HCT116 (cell line): ENCODE results near the gene TMEM156. TPM values are rescaled to one million over a fixed set of nuclear protein-coding genes. Genes with fewer than 3 reads are reported as not detected.

Experiments
- ATAC-seq: fragments of 200-7000 bp; cut with Tn5 transposase; 2 replicates; pipeline ENCODE4 v1.9.1; 2020; ENCODE audit warnings: mild to moderate bottlenecking, moderate library complexity
- BruUV-seq: library from RNA; stranded (reverse); fragments of 400-500 nt; replicated peaks from 2 replicates; lab custom pipeline; 2021; lab: Mats Ljungman, UMichigan
- CTCF ChIA-PET: fragments of 300-600 bp; sonication (Branson Sonifier 250); formaldehyde crosslinking; loops from one replicate; lab custom pipeline; 2021; ENCODE audit warnings: antibody characterized with exemption; lab: Charles Lee
- POLR2A ChIA-PET: fragments of 300-600, 350-600 bp; sonication (Branson Sonifier 250); formaldehyde crosslinking; loops from one replicate; lab custom pipeline; 2021; ENCODE audit warnings: antibody characterized with exemption; lab: Charles Lee
- RAD21 ChIA-PET, 2 experiments: fragments of 300-600 bp; sonication (Branson Sonifier 250); formaldehyde crosslinking; loops; one replicate each; lab custom pipeline; 2023; ENCODE audit warnings: low total read pairs in 2 of 2; ENCODE audit not compliant: uncharacterized antibody in 2 of 2, unreplicated experiment in 2 of 2, low non-redundant PET in 1 of 2; lab: Charles Lee
- DNase-seq: peaks from one replicate; pipeline ENCODE4 v3.0.0-alpha.2; 2010; ENCODE audit warnings: low read depth, low spot score
- H2AFZ ChIP-seq: fragments of 200-600 bp; shearing (Covaris generic), sonication (generic); 2 replicates; pipeline ENCODE4 v1.6.1; 2017; ENCODE audit warnings: low read depth, mixed run types, mixed read lengths, antibody characterized with exemption, low read length; ENCODE audit not compliant: poor library complexity, severe bottlenecking
- H3K27ac ChIP-seq: 2 replicates; pipeline ENCODE4 v1.5.1; 2012; ENCODE audit warnings: low read depth, low read length
- H3K27me3 ChIP-seq: fragments of 200-600 bp; sonication (generic); 2 replicates; pipeline ENCODE4 v1.6.1; 2016; ENCODE audit warnings: mixed run types, low read length, mixed read lengths; ENCODE audit not compliant: insufficient read depth
- H3K36me3 ChIP-seq, 2 experiments: fragments of 200-500 bp in 1 of 2; fragments of 200-600 bp in 1 of 2; sonication (Bioruptor generic) in 1 of 2; sonication (generic) in 1 of 2; 2 replicates each; pipeline versions ENCODE4 v1.5.1 to v1.6.1; 2014 to 2016; ENCODE audit warnings: low read length in 2 of 2, inconsistent platforms in 1 of 2, mixed read lengths in 1 of 2, mixed run types in 1 of 2; ENCODE audit not compliant: insufficient read depth in 2 of 2, control insufficient read depth in 1 of 2
- H3K4me1 ChIP-seq, 2 experiments: fragments of 200-600 bp in 1 of 2; sonication (generic) in 1 of 2; 2 replicates each; pipeline versions ENCODE4 v1.5.1 to v1.6.1; 2012 to 2017; ENCODE audit warnings: low read length in 2 of 2, inconsistent platforms in 1 of 2, mild to moderate bottlenecking in 1 of 2, mixed read lengths in 1 of 2, mixed run types in 1 of 2, moderate library complexity in 1 of 2; ENCODE audit not compliant: insufficient read depth in 2 of 2, control insufficient read depth in 1 of 2
- H3K4me2 ChIP-seq: fragments of 200-600 bp; sonication (generic); 2 replicates; pipeline ENCODE4 v1.6.1; 2017; ENCODE audit warnings: mixed run types, low read length, mixed read lengths
- H3K4me3 ChIP-seq, 2 experiments: fragments of 200-600 bp in 1 of 2; sonication (generic) in 1 of 2; replicated peaks in 1 of 2; 2 replicates each; pipeline ENCODE4 v1.5.1; 2011 to 2016; ENCODE audit warnings: low read length in 2 of 2, control low read depth in 1 of 2, low read depth in 1 of 2, mild to moderate bottlenecking in 1 of 2, mixed read lengths in 1 of 2, mixed run types in 1 of 2
- H3K79me2 ChIP-seq: fragments of 200-600 bp; sonication (generic); 2 replicates; pipeline ENCODE4 v1.6.1; 2017; ENCODE audit warnings: mild to moderate bottlenecking, mixed run types, low read length, moderate library complexity, mixed read lengths; ENCODE audit not compliant: insufficient read depth
- H3K9ac ChIP-seq: fragments of 200-600 bp; sonication (generic); 2 replicates; pipeline ENCODE4 v1.6.1; 2016; ENCODE audit warnings: low read length, mixed read lengths
- H3K9me2 ChIP-seq: fragments of 200-600 bp; sonication (generic), shearing (Covaris generic); 2 replicates; pipeline ENCODE4 v1.6.1; 2017; ENCODE audit warnings: mixed run types, mild to moderate bottlenecking, moderate library complexity; ENCODE audit not compliant: insufficient read depth
- H3K9me3 ChIP-seq, 2 experiments: fragments of 200-500 bp in 1 of 2; fragments of 200-600 bp in 1 of 2; sonication (Bioruptor generic) in 1 of 2; sonication (generic) in 1 of 2; 2 replicates each; pipeline ENCODE4 v1.6.1; 2014 to 2017; ENCODE audit warnings: low read length in 2 of 2, mixed read lengths in 2 of 2, inconsistent platforms in 1 of 2, low read depth in 1 of 2, mild to moderate bottlenecking in 1 of 2, mixed run types in 1 of 2, moderate library complexity in 1 of 2; ENCODE audit not compliant: control insufficient read depth in 1 of 2, insufficient read depth in 1 of 2
- H4K20me1 ChIP-seq: fragments of 200-600 bp; sonication (generic), shearing (Covaris generic); 2 replicates; pipeline ENCODE4 v1.6.1; 2017; ENCODE audit warnings: mixed run types, mild to moderate bottlenecking, moderate library complexity; ENCODE audit not compliant: insufficient read depth
- ATF3 ChIP-seq: IDR thresholded peaks from 2 replicates; pipeline ENCODE4 v1.6.1; 2012
- CEBPB ChIP-seq: IDR thresholded peaks from 2 replicates; pipeline ENCODE4 v1.6.1; 2012; ENCODE audit warnings: low read depth
- EGR1 ChIP-seq: IDR thresholded peaks from 2 replicates; pipeline ENCODE4 v1.6.1; 2012; ENCODE audit warnings: low read depth
- EZH2 ChIP-seq: fragments of 200-600 bp; sonication (generic); IDR thresholded peaks from 2 replicates; pipeline ENCODE4 v1.6.1; 2017; ENCODE audit warnings: antibody characterized with exemption, mixed run types
- EZH2phosphoT487 ChIP-seq: fragments of 200-600 bp; IDR thresholded peaks from 2 replicates; pipeline ENCODE4 v1.6.1; 2018; ENCODE audit warnings: antibody characterized with exemption, borderline replicate concordance
- FOSL1 ChIP-seq: IDR thresholded peaks from 2 replicates; pipeline ENCODE4 v1.6.1; 2012; ENCODE audit warnings: low read depth
- MAX ChIP-seq: IDR thresholded peaks from 2 replicates; pipeline ENCODE4 v1.6.1; 2012
- POLR2A ChIP-seq: IDR thresholded peaks from 2 replicates; pipeline ENCODE4 v1.7.0; 2011; ENCODE audit warnings: borderline replicate concordance; ENCODE audit not compliant: insufficient read depth, insufficient read length; ENCODE audit errors: extremely low read depth
- RAD21 ChIP-seq: IDR thresholded peaks from 2 replicates; pipeline ENCODE4 v1.6.1; 2012; ENCODE audit warnings: low read depth, mild to moderate bottlenecking
- SIN3A ChIP-seq: IDR thresholded peaks from 2 replicates; pipeline ENCODE4 v1.6.1; 2012; ENCODE audit warnings: low read depth
- SP1 ChIP-seq: IDR thresholded peaks from 2 replicates; pipeline ENCODE4 v1.6.1; 2012; ENCODE audit warnings: low read depth
- SRF ChIP-seq: IDR thresholded peaks from 2 replicates; pipeline ENCODE4 v1.6.1; 2012; ENCODE audit warnings: low read depth
- TCF7L2 ChIP-seq: IDR thresholded peaks from 2 replicates; pipeline ENCODE4 v1.7.0; 2011; ENCODE audit warnings: borderline replicate concordance, inconsistent platforms; ENCODE audit not compliant: insufficient read depth, insufficient read length; ENCODE audit errors: extremely low read depth
- YY1 ChIP-seq: IDR thresholded peaks from 2 replicates; pipeline ENCODE4 v1.6.1; 2011; ENCODE audit warnings: low read length, low read depth, moderate library complexity, mild to moderate bottlenecking; ENCODE audit not compliant: insufficient replicate concordance; ENCODE audit errors: extremely low read depth
- ZBTB33 ChIP-seq: IDR thresholded peaks from 2 replicates; pipeline ENCODE4 v1.6.1; 2011; ENCODE audit warnings: mild to moderate bottlenecking, low read length, moderate library complexity; ENCODE audit not compliant: insufficient replicate concordance; ENCODE audit errors: extremely low read depth
- ZFX ChIP-seq: fragments of 450-650 bp; IDR thresholded peaks from 2 replicates; pipeline ENCODE4 v1.6.1; 2017
- ZNF274 ChIP-seq: fragments of 200-500 bp; sonication (Bioruptor generic); IDR thresholded peaks from 2 replicates; pipeline ENCODE4 v1.6.1; 2014; ENCODE audit warnings: mild to moderate bottlenecking, low read depth, low read length, inconsistent platforms
- intact Hi-C: fragments of 100-400 bp; cut with micrococcal nuclease; formaldehyde crosslinking; loops from 2 replicates; pipeline ENCODE4 v1.10.0; 2022
- total RNA-seq: library from RNA; stranded (reverse); gene quantifications from one replicate; pipeline ENCODE4 v1.2.1, GENCODE V29; 2021; ENCODE audit not compliant: unreplicated experiment

Gene TMEM156
- total RNA-seq, 1 experiment from 2014 or later = 0.22 TPM

DNA sequence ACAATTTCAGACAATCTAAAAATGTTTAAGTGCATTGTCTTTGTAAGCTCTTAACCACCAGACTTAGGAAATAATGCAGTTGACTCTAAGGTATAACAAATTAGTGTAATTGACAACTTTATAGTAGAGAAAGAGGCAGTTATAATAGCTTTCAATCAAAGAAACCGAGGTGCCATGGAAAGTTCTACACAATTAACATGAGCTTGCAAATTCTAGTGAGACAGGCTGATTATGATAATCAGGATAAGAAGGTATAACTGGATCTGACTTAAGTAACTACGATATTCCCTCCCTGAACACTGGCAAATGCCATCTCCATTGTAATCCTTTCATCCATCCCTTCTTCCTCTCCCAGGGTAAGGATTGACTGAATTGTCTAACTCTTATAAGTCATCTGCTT, 18.4 kb upstream of the TMEM156 start:
- Histone ChIP-seq H2AFZ (no peak overlapping the region), H3K4me2 (no peak overlapping the region), H3K9me2 (no peaks in the 10 kb centered on the region), H4K20me1 (no peaks in the 10 kb centered on the region), H3K9me3 (no peaks in the 10 kb centered on the region), H3K27ac (no peak overlapping the region), H3K79me2 (no peaks in the 10 kb centered on the region), H3K9ac (no peak overlapping the region), H3K36me3 (no peaks in the 10 kb centered on the region), H3K27me3 (no peaks in the 10 kb centered on the region), H3K4me1 (peaks cover 7 to 9% of the 10 kb centered on the region in 2 experiments), H3K4me3 (no peak overlapping the region)
- ATAC-seq = no peak
- RAD21 ChIA-PET = no interaction called here
- CTCF ChIA-PET = no interaction called here
- DNase-seq = no peak
- POLR2A ChIA-PET = no interaction called here
- no TSS peak for BruUV-seq
- TF ChIP-seq EZH2 = no peak
- TF ChIP-seq EZH2phosphoT487 = no peak
- no peak for TF ChIP-seq SIN3A
- TF ChIP-seq RAD21 = no peak
- no peak for TF ChIP-seq SRF
- no peak for TF ChIP-seq ZBTB33
- no peak for TF ChIP-seq TCF7L2
- TF ChIP-seq ATF3 = no peak
- TF ChIP-seq EGR1 = no peak
- TF ChIP-seq YY1 = no peak
- TF ChIP-seq SP1 = no peak
- no peak for TF ChIP-seq ZNF274
- TF ChIP-seq FOSL1 = no peak
- no peak for TF ChIP-seq POLR2A
- TF ChIP-seq MAX = no peak
- no peak for TF ChIP-seq CEBPB
- TF ChIP-seq ZFX = no peak
- intact Hi-C loops = no loop called here
